ENCODE measurements around the gene SPR.

The SPR gene

DNA sequence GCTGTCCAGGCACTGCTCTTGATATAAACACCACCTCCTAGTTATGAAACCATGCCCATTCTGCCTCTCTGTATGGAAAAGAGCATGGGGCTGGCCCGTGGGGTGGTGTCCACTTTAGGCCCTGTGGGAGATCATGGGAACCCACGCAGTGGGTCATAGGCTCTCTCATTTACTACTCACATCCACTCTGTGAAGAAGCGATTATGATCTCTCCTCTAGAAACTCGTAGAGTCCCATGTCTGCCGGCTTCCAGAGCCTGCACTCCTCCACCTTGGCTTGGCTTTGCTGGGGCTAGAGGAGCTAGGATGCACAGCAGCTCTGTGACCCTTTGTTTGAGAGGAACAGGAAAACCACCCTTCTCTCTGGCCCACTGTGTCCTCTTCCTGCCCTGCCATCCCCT lies 46.0 kb downstream of the SPR start:
- no peak for DNase-seq

DNA sequence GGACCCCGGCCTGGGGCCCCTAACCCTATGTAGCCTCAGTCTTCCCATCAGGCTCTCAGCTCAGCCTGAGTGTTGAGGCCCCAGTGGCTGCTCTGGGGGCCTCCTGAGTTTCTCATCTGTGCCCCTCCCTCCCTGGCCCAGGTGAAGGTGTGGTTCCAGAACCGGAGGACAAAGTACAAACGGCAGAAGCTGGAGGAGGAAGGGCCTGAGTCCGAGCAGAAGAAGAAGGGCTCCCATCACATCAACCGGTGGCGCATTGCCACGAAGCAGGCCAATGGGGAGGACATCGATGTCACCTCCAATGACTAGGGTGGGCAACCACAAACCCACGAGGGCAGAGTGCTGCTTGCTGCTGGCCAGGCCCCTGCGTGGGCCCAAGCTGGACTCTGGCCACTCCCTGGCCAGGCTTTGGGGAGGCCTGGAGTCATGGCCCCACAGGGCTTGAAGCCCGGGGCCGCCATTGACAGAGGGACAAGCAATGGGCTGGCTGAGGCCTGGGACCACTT lies 46.5 kb downstream of the SPR start:
- DNase-seq: no peak

DNA sequence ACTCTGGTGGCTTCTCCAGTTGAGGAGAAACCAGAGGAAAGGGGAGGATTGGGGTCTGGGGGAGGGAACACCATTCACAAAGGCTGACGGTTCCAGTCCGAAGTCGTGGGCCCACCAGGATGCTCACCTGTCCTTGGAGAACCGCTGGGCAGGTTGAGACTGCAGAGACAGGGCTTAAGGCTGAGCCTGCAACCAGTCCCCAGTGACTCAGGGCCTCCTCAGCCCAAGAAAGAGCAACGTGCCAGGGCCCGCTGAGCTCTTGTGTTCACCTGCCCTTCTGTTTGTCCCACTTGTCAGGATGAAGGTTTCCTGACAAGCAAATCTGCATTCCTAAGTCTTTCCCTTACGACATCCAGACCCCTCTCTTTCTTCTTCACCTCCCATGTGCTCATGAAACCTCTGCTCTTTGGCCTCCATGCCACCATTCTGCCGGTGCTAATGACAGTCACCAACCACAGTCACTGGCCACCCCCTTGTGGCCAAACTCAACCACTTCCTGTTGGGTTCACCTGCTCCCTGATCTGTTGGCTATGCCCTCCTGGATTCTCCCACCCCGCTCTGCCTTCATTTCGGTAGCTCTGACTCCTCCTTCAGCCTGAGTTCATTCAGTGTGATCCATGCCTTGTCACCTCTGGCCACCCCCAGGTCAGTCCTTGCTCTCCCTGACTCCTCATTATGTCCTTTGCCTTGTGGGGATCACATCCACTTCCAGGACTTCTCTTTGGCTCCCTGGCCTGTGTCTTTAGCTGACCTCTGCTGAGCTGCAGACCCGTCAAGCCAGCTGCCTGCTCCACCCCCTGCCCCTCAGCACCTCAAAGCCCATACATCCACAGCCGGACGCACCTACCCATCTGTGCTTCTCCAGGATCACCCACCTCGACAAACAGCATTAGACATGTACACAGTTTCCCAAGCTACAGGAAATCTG lies 47.7 kb downstream of the SPR start:
- DNase-seq: no peak

DNA sequence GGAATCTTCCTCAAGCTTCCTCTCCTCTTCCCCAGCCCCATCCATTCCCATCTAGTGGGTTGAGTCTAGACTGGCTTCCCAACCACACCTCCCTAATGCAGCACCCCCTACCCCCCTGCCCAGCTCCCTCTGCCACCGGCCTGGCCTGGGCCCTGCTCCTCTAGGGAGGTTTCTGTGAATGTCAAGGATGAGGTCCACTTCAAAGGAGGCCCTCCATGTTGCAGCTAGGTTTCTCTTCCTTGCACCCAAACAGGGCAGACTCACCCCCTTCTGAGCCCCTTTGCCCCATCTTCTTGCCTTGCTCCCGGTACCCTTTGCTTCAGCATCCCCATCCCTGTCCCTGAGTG lies 48.4 kb downstream of the SPR start:
- DNase-seq: no peak

DNA sequence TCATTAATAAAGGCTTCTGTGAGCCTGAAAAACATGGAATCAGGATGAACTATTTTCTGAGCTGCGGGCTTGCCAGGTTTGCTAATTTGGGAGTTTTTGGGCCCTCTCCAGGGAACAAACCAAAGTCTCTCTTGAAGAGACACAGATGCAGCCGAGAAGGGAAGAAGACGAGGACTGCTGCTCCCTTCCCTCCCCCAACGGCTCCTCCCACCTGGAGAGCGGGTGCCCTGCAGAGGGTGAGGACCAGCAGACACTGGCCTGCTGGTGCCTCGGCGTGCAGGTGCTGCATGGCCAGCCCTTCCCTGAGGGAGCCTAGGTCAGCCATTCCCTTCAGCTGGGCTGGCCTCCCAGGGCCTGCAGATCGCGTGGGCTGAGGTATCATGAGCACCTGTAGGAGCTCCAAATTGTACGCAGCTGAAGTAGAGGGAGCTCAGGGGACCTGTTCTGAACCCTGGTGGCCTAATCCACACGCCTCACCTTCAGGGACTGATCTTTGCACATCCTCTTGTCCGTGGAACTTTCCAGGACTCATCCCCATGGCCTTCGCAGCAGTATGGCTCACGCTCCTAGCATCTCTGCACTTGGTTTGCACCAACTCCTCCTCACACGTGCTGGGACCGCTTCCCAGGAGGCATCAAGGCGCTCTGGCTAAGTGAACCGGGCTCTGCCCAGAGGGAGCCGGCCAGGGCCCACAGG lies 49.6 kb downstream of the SPR start:
- DNase-seq: no peak

DNA sequence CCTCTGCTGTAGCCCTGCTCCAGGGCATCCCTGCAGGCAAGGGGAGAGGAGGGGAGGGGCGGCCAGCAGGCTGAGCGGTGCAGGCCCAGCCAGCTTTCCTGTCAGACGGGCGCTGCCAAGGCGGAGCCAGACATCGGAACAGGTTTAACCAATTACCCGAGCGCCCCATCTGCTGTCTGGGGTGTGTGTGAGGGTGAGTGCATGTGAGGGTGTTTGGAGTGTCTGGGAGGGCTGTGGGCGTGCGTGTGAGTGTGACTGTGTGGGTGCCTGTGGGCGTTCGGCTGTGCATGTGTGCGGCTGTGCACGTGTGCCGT lies 50.1 kb downstream of the SPR start:
- DNase-seq: no peak

DNA sequence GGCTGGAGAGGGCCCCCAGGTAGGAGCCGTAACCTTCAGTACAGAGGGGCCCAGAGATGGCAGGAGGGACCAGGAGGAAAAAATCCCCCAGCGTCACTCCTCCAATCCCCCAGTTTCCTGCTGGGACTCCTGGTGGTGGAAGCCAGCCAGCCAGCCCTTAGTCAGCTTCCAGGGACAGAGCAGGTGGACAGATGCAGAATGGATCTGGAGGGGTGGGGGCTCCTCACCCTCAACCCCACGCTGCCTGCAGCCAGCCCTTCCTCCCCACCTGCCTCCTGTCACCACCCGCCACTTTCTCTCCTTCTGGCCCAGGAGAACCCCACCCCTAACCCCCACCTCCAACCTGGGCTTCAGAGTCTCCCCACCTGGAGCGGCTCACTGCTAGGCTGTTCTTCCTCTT lies 51.2 kb downstream of the SPR start:
- DNase-seq: no peak

DNA sequence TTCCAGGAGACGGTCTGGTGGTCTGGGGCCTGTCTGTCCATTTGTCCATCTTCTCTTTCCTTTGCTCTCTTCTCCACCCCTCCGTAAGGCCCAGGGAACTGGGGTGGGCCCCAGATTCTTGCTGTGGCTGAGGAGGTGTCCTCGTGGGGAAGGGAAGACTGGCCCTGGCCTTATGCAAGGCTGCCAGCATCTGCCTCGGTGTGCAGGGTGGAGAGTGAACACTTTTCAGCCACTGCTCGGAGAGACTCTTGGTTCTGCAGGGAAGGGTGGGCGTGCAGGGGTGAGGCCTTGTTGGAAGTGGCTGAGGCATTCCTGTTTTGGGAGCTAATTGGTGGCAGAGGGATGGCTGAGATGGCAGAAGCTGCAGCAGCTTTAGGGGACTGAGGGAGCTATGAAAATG lies 53.2 kb downstream of the SPR start:
- DNase-seq: no peak

DNA sequence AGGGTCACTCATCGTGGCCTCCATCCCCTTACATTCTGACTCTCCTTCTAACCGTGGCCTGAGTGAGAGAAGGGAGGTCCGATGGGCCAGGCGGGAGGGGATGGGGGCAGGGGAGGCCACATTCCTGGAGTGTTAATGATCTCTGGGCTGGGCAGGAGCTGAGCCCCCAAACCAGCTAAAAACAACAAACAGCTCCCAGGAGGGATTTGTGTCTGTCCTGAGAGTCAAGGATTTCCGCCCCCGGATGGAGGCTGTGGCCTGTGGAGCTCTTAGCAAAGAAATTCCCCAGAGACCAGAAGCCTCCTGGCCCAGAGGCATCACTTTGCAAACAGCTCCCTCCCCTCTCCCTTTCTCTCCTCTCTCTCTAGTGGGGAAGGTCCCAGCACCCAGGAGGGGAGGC lies 53.6 kb downstream of the SPR start:
- DNase-seq: no peak

Data from activated T-cell treated with anti-CD3 and anti-CD28 coated beads for 4 hours (primary cell).